ENCODE data around the gene SLC5A2. TPM values are rescaled to one million over a fixed set of nuclear protein-coding genes. Genes with fewer than 3 reads are reported as not detected.

The SLC5A2 gene
- total and polyA plus RNA-seq, 4 experiments from 2014 or later, result 0.12 to 4.5 (median 2.8) TPM

- Histone ChIP-seq H3K27me3 (ENCODE audit: insufficient read depth, low read length) (no peaks in the 10 kb centered on the region), H3K4me1 (ENCODE audit: insufficient read depth, low read length) (peaks cover 35% of the 10 kb centered on the region), H3K36me3 (ENCODE audit: insufficient read depth, low read length) (no peaks in the 10 kb centered on the region), H3K4me3 (ENCODE audit: low read length in 2 of 2) (no peak overlapping the region), H3K9me3 (ENCODE audit: control insufficient read depth in 1 of 2, low read length in 2 of 2) (no peaks in the 10 kb centered on the region), H3K27ac (ENCODE audit: low read depth, low read length) (no peak overlapping the region)
- Mint-ChIP-seq H3K4me1 (peaks cover 24 to 45% (median 35%) of the 10 kb centered on the region in 4 donors), H3K27ac (peak overlapping the region in 5 of 7 donors; percentile 1 to 92 (median 65)), H3K27me3 (no peaks in the 10 kb centered on the region), H3K4me3 (no peak overlapping the region), H3K36me3 (peaks cover 0 to 4% of the 10 kb centered on the region in 2 donors), H3K9me3 (peaks cover 0 to 1% (median 0%) of the 10 kb centered on the region in 8 donors)
- DNase-seq, result no peak
- POLR2A ChIA-PET (ENCODE audit: partially characterized antibody), result no interaction called here
- CTCF ChIA-PET (ENCODE audit: partially characterized antibody), result interaction anchor here (2.4 to 5.3 kb wide), 2 partner anchors 10 to 415 kb away, joined by 7 to 36 read pairs; partner anchors contain the start of gene ZNF843
- intact Hi-C loops (cut with micrococcal nuclease), result no loop called here
Observed at GRCh38 chr16:31453255-31454204, 29.4 kb upstream of the SLC5A2 start.

- no peaks in the 10 kb centered on the region for H3K36me3 ChIP-seq (ENCODE audit: insufficient read depth, low read length)
- ChIA-PET POLR2A (ENCODE audit: partially characterized antibody) (interaction anchor here (0.6 to 1.1 kb wide), 7 partner anchors 13 to 657 kb away, joined by 3 read pairs; partner anchors contain the start of genes FUS and ZNF843), CTCF (ENCODE audit: partially characterized antibody) (interaction anchor here (0.7 to 5.3 kb wide), 11 partner anchors 12 to 428 kb away, joined by 3 to 36 read pairs (median 4); partner anchors contain the start of genes ZNF267 and ZNF843)
- no peak overlapping the region for H3K4me3 ChIP-seq (ENCODE audit: low read length in 2 of 2)
- peak overlapping the region in 6 of 8 donors; percentile 12 to 52 (median 36) for H3K4me3 Mint-ChIP-seq
- H3K4me1 ChIP-seq (ENCODE audit: insufficient read depth, low read length), result peaks cover 47% of the 10 kb centered on the region
- H3K27me3 ChIP-seq (ENCODE audit: insufficient read depth, low read length), result no peaks in the 10 kb centered on the region
- no peaks in the 10 kb centered on the region for H3K27me3 Mint-ChIP-seq
- H3K9me3 ChIP-seq (ENCODE audit: control insufficient read depth in 1 of 2, low read length in 2 of 2), result no peaks in the 10 kb centered on the region
- peak in 2 of 5 donors; percentile 10 to 22 for DNase-seq
- intact Hi-C loops (cut with micrococcal nuclease), result loop anchor here (1.0 to 5.0 kb wide), 3 partner anchors 242 to 413 kb away; a partner anchor contains a TSS
- peaks cover 0 to 10% of the 10 kb centered on the region in 2 donors for H3K36me3 Mint-ChIP-seq
- H3K27ac ChIP-seq (ENCODE audit: low read depth, low read length), result no peak overlapping the region
- H3K27ac Mint-ChIP-seq, result peak overlapping the region; percentile 9 to 94 (median 80)
- H3K9me3 Mint-ChIP-seq, result peaks cover 0 to 4% (median 0%) of the 10 kb centered on the region in 8 donors
- H3K4me1 Mint-ChIP-seq, result peaks cover 30 to 65% (median 43%) of the 10 kb centered on the region in 4 donors
Observed at GRCh38 chr16:31455601-31456314, 27.2 kb upstream of the SLC5A2 start.

GRCh38 chr16:31456988-31457360 is 25.9 kb upstream of the SLC5A2 start:
- Histone ChIP-seq H3K9me3 (ENCODE audit: control insufficient read depth in 1 of 2, low read length in 2 of 2) (no peaks in the 10 kb centered on the region), H3K36me3 (ENCODE audit: insufficient read depth, low read length) (no peaks in the 10 kb centered on the region), H3K27me3 (ENCODE audit: insufficient read depth, low read length) (no peaks in the 10 kb centered on the region), H3K27ac (ENCODE audit: low read depth, low read length) (no peak overlapping the region), H3K4me3 (ENCODE audit: low read length in 2 of 2) (no peak overlapping the region), H3K4me1 (ENCODE audit: insufficient read depth, low read length) (peaks cover 53% of the 10 kb centered on the region)
- Mint-ChIP-seq H3K36me3 (peaks cover 0 to 10% of the 10 kb centered on the region in 2 donors), H3K9me3 (peaks cover 0 to 4% (median 0%) of the 10 kb centered on the region in 8 donors), H3K4me3 (peak overlapping the region in 2 of 8 donors; percentile 20 to 32), H3K27ac (peak overlapping the region in 5 of 7 donors; percentile 17 to 94 (median 47)), H3K27me3 (no peaks in the 10 kb centered on the region), H3K4me1 (peaks cover 28 to 64% (median 42%) of the 10 kb centered on the region in 4 donors)
- ChIA-PET CTCF (ENCODE audit: partially characterized antibody) (interaction anchor here (0.7 to 5.3 kb wide), 7 partner anchors 8 to 503 kb away, joined by 3 to 36 read pairs (median 11); partner anchors contain the start of genes ZNF267 and ZNF843), POLR2A (ENCODE audit: partially characterized antibody) (interaction anchor here (0.7 to 4.1 kb wide), 3 partner anchors 9 to 277 kb away, joined by 3 to 26 read pairs (median 12); partner anchors contain the start of gene FUS)
- intact Hi-C loops (cut with micrococcal nuclease), result loop anchor here (5.0 kb wide), 2 partner anchors 240 to 255 kb away; a partner anchor contains a TSS
- no peak for DNase-seq

- POLR2A ChIA-PET (ENCODE audit: partially characterized antibody), result interaction anchor here (0.8 to 4.2 kb wide), 24 partner anchors 7 to 583 kb away, joined by 3 to 72 read pairs (median 11); partner anchors contain the start of genes COX6A2, FUS, KAT8 and PYCARD
- Histone ChIP-seq H3K27me3 (ENCODE audit: insufficient read depth, low read length) (no peaks in the 10 kb centered on the region), H3K36me3 (ENCODE audit: insufficient read depth, low read length) (no peaks in the 10 kb centered on the region), H3K4me3 (ENCODE audit: low read length in 2 of 2) (peak overlapping the region; percentile 79 to 95), H3K9me3 (ENCODE audit: control insufficient read depth in 1 of 2, low read length in 2 of 2) (no peaks in the 10 kb centered on the region), H3K4me1 (ENCODE audit: insufficient read depth, low read length) (peaks cover 53% of the 10 kb centered on the region), H3K27ac (ENCODE audit: low read depth, low read length) (peak overlapping the region; percentile 99)
- Mint-ChIP-seq H3K27ac (peak overlapping the region; percentile 92 to 98 (median 95)), H3K9me3 (peaks cover 0 to 4% (median 0%) of the 10 kb centered on the region in 8 donors), H3K27me3 (no peaks in the 10 kb centered on the region), H3K36me3 (peaks cover 5 to 16% of the 10 kb centered on the region in 2 donors), H3K4me3 (peak overlapping the region; percentile 91 to 95 (median 94)), H3K4me1 (peaks cover 28 to 63% (median 41%) of the 10 kb centered on the region in 4 donors)
- DNase-seq, result peak; percentile 57 to 80 (median 58)
- intact Hi-C loops (cut with micrococcal nuclease), result loop anchor here (2.0 to 5.0 kb wide), 4 partner anchors 15 to 799 kb away; partner anchors contain the start of genes FBRS and ZNF843
- CTCF ChIA-PET (ENCODE audit: partially characterized antibody), result interaction anchor here (0.7 to 5.3 kb wide), 14 partner anchors 14 to 518 kb away, joined by 3 to 36 read pairs (median 6); partner anchors contain the start of genes RUSF1, ZNF267 and ZNF843
Observed at GRCh38 chr16:31458073-31458843, 24.7 kb upstream of the SLC5A2 start.

GRCh38 chr16:31458844-31459686 is 23.9 kb upstream of the SLC5A2 start, which contains the start of gene ARMC5:
Gene ARMC5 (plus strand): TSS chr16:31459501. CDS start chr16:31459525, 24 bp downstream.
- Mint-ChIP-seq H3K27ac (peak within 1 kb of the TSS; percentile 94 to 99 (median 98)), H3K36me3 (peaks cover 11 to 21% of the 10 kb centered on the region in 2 donors), H3K9me3 (peaks cover 0 to 4% (median 0%) of the 10 kb centered on the region in 8 donors), H3K27me3 (no peaks in the 10 kb centered on the region), H3K4me1 (peaks cover 25 to 60% (median 37%) of the 10 kb centered on the region in 4 donors), H3K4me3 (peak within 1 kb of the TSS; percentile 91 to 95 (median 94))
- Histone ChIP-seq H3K36me3 (ENCODE audit: insufficient read depth, low read length) (no peaks in the 10 kb centered on the region), H3K9me3 (ENCODE audit: control insufficient read depth in 1 of 2, low read length in 2 of 2) (no peaks in the 10 kb centered on the region), H3K27ac (ENCODE audit: low read depth, low read length) (peak within 1 kb of the TSS; percentile 99), H3K4me3 (ENCODE audit: low read length in 2 of 2) (peak within 1 kb of the TSS; percentile 79 to 95), H3K4me1 (ENCODE audit: insufficient read depth, low read length) (peaks cover 53% of the 10 kb centered on the region), H3K27me3 (ENCODE audit: insufficient read depth, low read length) (no peaks in the 10 kb centered on the region)
- intact Hi-C loops (cut with micrococcal nuclease), result loop anchor here (1.0 to 5.0 kb wide), 15 partner anchors 16 to 800 kb away; partner anchors contain the start of genes FBRS, FBXL19, KAT8 and RUSF1
- ChIA-PET CTCF (ENCODE audit: partially characterized antibody) (interaction anchor here (0.7 to 5.3 kb wide), 14 partner anchors 15 to 518 kb away, joined by 3 to 36 read pairs (median 6); partner anchors contain the start of genes RUSF1, ZNF267 and ZNF843), POLR2A (ENCODE audit: partially characterized antibody) (interaction anchor here (0.8 to 4.2 kb wide), 31 partner anchors 8 to 800 kb away, joined by 3 to 72 read pairs (median 9); partner anchors contain the start of genes COX6A2, FUS, KAT8 and PYCARD)
- DNase-seq, result peak; percentile 98 to 99 (median 99)
